Activated CD4-positive, alpha-beta T cell treated with anti-CD3 and anti-CD28 coated beads for 24 hours (primary cell): Measurements from ENCODE around the gene TMEM178B.

ENCODE experiments used
- DNase-seq, 2 donors: peaks; one replicate each; pipeline ENCODE4 v3.0.0-alpha.2; 2020; ENCODE audit warnings: low read depth in 2 of 2

TMEM178B gene

GRCh38 chr7:141430455-141431139, 356.7 kb downstream of the TMEM178B start:
- no peak for DNase-seq

- no peak for DNase-seq
Observed at GRCh38 chr7:141431140-141431479, 357.2 kb downstream of the TMEM178B start.

GRCh38 chr7:141431711-141432110, 357.8 kb downstream of the TMEM178B start:
- DNase-seq: no peak

GRCh38 chr7:141433698-141434097, 359.8 kb downstream of the TMEM178B start:
- no peak for DNase-seq

- no peak for DNase-seq
Observed at GRCh38 chr7:141436139-141436538, 362.3 kb downstream of the TMEM178B start.

GRCh38 chr7:141436575-141437075, 362.8 kb downstream of the TMEM178B start:
- no peak for DNase-seq

- no peak for DNase-seq
Observed at GRCh38 chr7:141439164-141439563, 365.3 kb downstream of the TMEM178B start.

- no peak for DNase-seq
Observed at GRCh38 chr7:141439776-141440175, 365.9 kb downstream of the TMEM178B start.

GRCh38 chr7:141441837-141442627, 368.2 kb downstream of the TMEM178B start:
- DNase-seq: no peak

- DNase-seq: no peak
Observed at GRCh38 chr7:141442781-141443180, 368.9 kb downstream of the TMEM178B start.

GRCh38 chr7:141444961-141445360, 371.1 kb downstream of the TMEM178B start:
- DNase-seq: no peak

- DNase-seq: no peak
Observed at GRCh38 chr7:141451232-141451631, 377.4 kb downstream of the TMEM178B start.

GRCh38 chr7:141452911-141453310, 379.0 kb downstream of the TMEM178B start:
- no peak for DNase-seq

- DNase-seq: no peak
Observed at GRCh38 chr7:141454338-141454737, 380.5 kb downstream of the TMEM178B start.

- DNase-seq: no peak
Observed at GRCh38 chr7:141455723-141456122, 381.9 kb downstream of the TMEM178B start.

GRCh38 chr7:141456298-141456697, 382.4 kb downstream of the TMEM178B start:
- DNase-seq: no peak

- DNase-seq: no peak
Observed at GRCh38 chr7:141456711-141457110, 382.8 kb downstream of the TMEM178B start.

- DNase-seq: no peak
Observed at GRCh38 chr7:141460781-141461715, 387.2 kb downstream of the TMEM178B start.

- no peak for DNase-seq
Observed at GRCh38 chr7:141461924-141462323, 388.1 kb downstream of the TMEM178B start.

- DNase-seq: no peak
Observed at GRCh38 chr7:141462958-141463357, 389.1 kb downstream of the TMEM178B start.

- no peak for DNase-seq
Observed at GRCh38 chr7:141463986-141464385, 390.1 kb downstream of the TMEM178B start.

- no peak for DNase-seq
Observed at GRCh38 chr7:141464551-141464950, 390.7 kb downstream of the TMEM178B start.
